Panc1 (cell line): Measurements from ENCODE around the gene PFN2.

ENCODE experiments used
- POLR2AphosphoS5 ChIP-seq: IDR thresholded peaks from 2 replicates; pipeline ENCODE4 v1.6.1; 2012; ENCODE audit warnings: mild to moderate bottlenecking, low read depth, low read length, moderate library complexity
- TF ChIP-seq, protein P1 (sequence below): fragments of 450-650 bp; IDR thresholded peaks from 2 replicates; pipeline ENCODE4 v1.5.1; 2017; ENCODE audit warnings: mild to moderate bottlenecking

DNA sequence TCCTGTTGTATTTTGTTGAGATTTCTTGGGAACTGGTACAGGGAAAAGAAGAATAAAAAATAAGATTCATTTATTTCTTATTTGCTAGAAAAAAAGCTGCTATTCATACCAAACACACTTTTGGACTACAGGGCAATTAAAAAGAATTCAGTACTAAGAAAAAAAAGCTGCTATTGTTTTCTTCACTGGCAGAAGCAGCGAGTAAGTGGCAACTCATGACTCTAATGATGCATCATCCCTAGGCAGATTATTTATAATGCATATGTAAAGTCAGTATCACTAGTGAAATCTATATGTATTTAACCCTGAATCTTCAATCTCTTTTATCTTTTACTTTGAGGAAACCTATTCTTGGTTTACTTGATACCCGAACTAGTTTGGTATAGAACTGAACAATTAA is 15.2 kb downstream of the PFN2 start:
- TF ChIP-seq, protein P1, sequence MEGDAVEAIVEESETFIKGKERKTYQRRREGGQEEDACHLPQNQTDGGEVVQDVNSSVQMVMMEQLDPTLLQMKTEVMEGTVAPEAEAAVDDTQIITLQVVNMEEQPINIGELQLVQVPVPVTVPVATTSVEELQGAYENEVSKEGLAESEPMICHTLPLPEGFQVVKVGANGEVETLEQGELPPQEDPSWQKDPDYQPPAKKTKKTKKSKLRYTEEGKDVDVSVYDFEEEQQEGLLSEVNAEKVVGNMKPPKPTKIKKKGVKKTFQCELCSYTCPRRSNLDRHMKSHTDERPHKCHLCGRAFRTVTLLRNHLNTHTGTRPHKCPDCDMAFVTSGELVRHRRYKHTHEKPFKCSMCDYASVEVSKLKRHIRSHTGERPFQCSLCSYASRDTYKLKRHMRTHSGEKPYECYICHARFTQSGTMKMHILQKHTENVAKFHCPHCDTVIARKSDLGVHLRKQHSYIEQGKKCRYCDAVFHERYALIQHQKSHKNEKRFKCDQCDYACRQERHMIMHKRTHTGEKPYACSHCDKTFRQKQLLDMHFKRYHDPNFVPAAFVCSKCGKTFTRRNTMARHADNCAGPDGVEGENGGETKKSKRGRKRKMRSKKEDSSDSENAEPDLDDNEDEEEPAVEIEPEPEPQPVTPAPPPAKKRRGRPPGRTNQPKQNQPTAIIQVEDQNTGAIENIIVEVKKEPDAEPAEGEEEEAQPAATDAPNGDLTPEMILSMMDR = no peak
- TF ChIP-seq POLR2AphosphoS5 = no peak
